HG03520 (cell line): ENCODE measurements around the gene RHD.
"Not testable (repeated sequence)": the region's sequence is repeated elsewhere in the genome, so short reads cannot be mapped to it uniquely, and the experiment has no call there.

Experiments
- ATAC-seq: cut with Tn5 transposase; IDR thresholded peaks from one replicate; pipeline ENCODE4 v1.9.1; 2021; ENCODE audit warnings: mild to moderate bottlenecking, moderate library complexity; ENCODE audit not compliant: unreplicated experiment

RHD gene

GRCh38 chr1:25302330-25302729, 30.0 kb downstream of the RHD start:
- not testable (repeated sequence) for ATAC-seq

DNA sequence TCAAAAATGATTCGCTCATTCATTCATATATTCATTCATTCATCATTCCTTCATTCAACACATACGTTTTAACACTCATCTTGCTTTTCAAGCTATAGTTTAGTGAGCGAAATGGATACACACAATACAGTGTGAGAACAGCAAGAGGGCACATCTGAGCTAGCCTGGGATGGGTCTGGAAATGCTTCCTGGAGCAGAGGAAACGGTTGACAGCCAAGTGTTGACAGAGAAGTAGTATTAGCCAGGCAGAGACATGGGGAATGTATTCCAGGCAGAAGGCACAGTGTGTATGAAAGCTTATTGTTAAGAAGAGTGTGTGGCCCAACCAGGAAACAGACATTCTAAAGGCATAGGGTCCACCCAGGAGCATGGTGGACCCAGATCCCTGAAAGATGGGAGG, 32.6 kb downstream of the RHD start:
- ATAC-seq = not testable (repeated sequence)

DNA sequence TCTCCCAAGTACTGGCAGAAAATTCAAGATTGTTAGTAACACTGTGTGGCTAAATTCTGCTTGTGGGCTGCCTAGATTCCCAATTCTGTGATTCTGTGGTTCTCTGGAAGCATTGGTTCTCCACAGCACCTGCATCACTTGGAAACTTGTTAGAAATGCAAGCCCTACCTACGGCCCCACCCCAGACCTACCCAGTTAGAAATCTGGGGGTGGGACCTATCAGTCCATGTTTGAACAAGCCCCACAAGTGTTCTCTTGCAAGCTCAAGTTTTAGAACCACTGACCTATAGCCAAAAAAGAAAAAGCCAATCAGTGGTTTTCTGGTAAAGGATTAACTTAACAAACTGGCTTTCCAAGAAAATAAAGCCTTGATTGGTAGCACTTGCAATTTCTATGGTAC, 35.9 kb downstream of the RHD start:
- not testable (repeated sequence) for ATAC-seq

GRCh38 chr1:25309085-25309484, 36.8 kb downstream of the RHD start:
- not testable (repeated sequence) for ATAC-seq

- ATAC-seq = not testable (repeated sequence)
These were observed 37.2 kb downstream of the RHD start for GRCh38 chr1:25309486-25309885.

DNA sequence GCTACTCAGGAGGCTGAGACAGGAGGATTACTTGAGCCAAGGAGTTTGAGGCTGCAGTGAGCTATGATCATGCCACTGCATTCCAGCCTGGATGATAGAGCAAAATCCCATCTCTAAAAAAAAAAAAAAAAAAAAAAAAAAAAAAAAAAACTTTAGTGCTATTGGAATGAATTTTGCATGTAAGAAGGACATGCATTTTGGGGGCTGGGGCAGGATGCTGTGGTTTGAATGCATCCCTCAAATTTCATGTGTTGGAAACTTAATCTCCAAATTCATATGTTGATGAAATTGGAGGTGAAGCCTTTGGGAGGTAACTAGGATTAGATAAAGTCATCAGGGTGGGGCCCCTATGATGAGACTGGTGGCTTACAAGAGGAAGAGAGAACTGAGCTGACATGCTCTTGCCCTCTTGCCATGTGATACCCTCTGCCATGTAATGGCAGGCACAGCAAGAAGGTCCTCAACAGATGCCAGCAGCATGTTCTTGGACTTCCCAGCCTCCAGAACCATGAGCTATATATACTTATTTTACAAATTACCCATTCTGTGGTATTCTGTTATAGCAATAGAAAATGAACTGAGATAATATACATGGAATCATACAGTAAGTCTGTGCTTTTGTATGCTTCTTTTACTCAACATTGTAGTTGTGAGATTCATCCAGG, 40.6 kb downstream of the RHD start:
- ATAC-seq = not testable (repeated sequence)

GRCh38 chr1:25320314-25320938, 48.1 kb downstream of the RHD start:
- not testable (repeated sequence) for ATAC-seq

- ATAC-seq = not testable (repeated sequence)
These were observed 49.8 kb downstream of the RHD start for GRCh38 chr1:25322127-25322526.

- not testable (repeated sequence) for ATAC-seq
These were observed 52.1 kb downstream of the RHD start for GRCh38 chr1:25324407-25324806.

DNA sequence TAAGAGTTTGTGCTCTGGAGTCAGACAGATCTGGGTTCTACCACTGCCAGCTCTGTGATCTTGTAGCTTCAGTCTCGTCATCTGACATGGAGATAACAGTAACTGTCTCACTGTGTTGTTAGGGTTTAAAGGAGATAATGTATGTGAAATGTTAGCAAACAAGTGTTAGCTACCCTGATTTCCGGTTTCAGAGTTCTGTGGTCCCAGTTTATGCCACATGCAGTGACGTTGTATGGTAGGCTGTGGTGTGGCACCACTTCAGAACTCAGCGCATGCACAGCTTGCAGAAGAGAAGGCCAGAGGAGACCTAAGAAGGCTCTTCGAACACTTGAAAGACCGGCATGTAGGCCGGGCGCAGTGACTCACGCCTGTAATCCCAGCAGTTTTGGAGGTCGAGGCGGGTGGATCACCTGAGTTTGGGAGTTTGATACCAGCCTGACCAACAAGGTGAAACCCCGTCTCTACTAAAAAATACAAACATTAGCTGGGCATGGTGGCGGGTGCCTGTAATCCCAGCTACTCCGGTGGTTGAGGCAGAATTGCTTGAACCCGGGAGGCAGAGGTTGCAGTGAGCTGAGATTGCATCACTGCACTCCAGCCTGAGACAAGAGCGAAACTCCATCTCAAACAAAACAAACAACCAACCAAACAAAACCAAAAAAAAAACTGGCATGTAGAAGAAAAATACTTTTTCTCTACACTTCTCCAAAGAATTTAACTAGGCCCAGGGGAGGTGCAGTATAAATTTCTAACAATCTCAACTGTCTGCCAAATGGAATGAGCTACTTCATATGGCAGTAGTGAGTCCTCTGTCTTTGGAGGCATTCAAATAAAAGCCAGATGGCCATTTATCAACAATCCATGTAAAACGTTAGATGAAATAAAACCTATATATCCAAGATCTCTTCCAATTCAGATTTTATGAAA, 55.8 kb downstream of the RHD start:
- ATAC-seq = not testable (repeated sequence)

- not testable (repeated sequence) for ATAC-seq
These were observed 56.5 kb downstream of the RHD start for GRCh38 chr1:25328791-25329185.

- ATAC-seq = not testable (repeated sequence)
These were observed 57.0 kb downstream of the RHD start for GRCh38 chr1:25329336-25329735.

DNA sequence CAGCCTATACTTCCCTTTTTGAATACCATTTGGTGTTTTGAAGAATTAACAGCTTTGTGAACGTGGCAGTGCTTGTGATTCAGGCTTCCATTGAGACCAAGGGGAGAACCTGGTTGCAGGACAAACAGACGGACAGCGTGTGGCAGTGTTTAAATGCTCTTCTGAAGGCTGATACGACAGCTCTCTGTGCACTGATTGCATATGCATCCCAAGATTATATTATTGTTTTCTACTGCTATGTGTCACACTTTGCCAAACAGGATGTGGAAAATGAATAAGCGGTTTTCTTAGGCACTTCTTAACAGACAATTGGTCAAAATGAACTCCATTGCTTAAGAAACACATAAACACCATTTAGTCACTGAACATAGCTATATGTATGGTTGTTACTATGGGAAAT, 57.6 kb downstream of the RHD start:
- ATAC-seq = not testable (repeated sequence)

DNA sequence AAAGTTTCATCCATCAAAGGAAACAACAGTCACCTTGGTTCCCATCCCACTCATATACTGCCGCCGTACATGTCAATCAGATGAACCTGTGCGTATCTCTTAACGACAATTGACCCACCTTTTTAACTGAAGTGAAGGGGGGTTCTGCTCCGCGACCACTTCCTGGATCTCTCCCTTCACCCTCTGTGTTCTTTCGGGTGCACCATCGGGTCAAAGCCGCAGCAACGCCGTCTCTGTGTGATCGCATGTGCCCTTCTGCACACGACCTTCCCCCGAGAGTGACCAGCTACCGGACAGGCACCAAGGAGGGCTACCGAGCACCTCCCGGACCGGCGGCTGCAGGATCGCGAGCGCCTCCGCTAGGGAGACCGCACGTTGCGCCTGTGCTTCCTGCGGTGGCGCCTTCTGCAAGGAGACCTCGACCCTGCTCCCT, 64.6 kb downstream of the RHD start:
- ATAC-seq = peak; percentile 13

DNA sequence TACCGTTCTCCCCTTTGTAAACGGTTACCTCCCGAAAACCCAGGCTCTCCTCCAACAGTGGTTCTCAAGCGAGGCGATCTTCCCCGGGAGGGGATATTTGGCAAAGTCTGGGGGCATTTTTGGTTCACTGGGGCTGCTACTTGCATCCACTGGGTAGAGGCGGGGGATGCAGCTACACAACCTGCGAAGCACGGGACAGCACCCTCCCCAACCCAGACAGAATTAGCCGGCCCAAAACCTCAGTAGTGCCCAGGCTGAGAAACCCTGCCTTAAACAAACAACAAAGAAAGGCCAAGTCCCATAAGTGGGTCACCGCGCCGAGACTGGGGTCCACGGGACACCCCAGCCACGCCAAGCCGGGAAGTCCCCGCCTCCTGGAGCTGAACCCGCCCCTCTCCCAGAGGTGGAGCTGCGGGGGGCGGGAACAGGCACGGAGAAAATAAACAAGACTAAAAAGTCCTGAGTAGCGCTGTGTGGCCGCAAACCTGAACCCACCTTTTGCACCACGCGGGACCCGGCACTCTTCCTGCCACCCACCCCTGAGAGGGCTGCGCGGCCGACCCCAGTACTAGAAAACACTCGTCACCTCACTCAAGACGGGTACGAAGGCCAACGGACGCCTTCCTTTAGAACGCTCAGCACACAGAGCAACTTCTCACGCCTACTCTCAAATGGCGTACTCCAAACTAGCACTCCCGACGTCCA, 65.3 kb downstream of the RHD start:
- peak; percentile 35 for ATAC-seq

DNA sequence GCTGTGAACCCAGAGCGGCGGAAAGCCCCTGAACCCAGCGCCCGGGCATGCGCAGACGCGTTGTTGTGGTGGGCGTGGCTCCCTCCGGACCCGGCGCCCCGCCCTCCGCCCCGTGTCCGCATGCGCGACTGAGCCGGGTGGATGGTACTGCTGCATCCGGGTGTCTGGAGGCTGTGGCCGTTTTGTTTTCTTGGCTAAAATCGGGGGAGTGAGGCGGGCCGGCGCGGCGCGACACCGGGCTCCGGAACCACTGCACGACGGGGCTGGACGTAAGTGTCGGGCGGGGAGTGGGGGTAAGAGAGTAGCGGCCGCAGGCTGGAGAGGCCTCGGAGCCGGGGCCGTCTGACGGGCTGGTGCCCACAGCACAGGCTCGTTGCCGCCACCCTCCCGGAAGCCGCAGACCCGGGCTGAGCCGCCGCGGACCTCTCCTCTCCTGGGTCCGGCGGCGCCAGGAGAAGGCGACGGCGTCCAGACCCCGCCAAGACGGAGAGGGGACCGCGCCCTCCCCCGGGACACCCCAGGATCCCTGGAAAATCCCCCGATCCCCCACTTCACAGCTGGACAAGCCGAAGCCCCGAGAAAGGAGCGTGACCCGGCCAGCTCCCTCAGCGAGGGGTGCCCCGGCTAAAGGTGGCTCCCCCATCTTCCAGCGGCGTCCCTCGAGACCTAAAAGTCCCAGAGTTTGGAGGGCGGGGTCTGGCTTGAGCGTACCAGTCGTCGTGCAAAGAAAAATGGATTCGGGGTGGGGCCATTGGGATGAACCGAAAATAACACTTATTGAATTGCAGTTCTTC, 66.1 kb downstream of the RHD start, which contains the start of gene TMEM50A:
Gene TMEM50A, plus strand, starts transcription at position 147 of the 794 bp plus-strand sequence. CDS start 2,153 bp downstream, outside the sequence.
- ATAC-seq = peak; percentile 66

DNA sequence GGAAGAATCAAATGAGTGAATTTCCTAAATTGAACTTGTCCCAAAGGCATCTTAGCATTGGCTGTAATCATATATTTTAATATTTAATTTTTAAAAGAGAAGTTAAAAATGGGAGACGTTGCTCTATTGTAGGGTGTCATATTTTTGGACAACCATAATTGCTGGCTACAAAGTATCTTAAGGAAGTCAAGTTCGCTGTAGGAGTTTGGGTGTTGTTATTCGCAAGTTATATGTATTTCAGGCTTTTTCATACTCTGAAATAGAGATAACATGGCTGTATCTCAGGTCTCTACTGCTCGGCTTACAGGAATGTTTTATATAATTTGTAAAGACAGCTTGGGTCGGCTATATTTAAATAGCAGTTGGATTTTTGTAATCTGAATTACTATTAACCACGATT, 66.7 kb downstream of the RHD start:
- no peak for ATAC-seq

GRCh38 chr1:25341746-25342145, 69.4 kb downstream of the RHD start:
- ATAC-seq = no peak

GRCh38 chr1:25342846-25343245, 70.5 kb downstream of the RHD start:
- no peak for ATAC-seq

- no peak for ATAC-seq
These were observed 71.6 kb downstream of the RHD start for GRCh38 chr1:25343872-25344271.
